ENCODE measurements around the gene CDKN3.
"Not testable (repeated sequence)": the region's sequence is repeated elsewhere in the genome, so short reads cannot be mapped to it uniquely, and the experiment has no call there.

The CDKN3 gene

GRCh38 chr14:54457609-54457996 lies 60.8 kb downstream of the CDKN3 start:
- no peak for DNase-seq

DNA sequence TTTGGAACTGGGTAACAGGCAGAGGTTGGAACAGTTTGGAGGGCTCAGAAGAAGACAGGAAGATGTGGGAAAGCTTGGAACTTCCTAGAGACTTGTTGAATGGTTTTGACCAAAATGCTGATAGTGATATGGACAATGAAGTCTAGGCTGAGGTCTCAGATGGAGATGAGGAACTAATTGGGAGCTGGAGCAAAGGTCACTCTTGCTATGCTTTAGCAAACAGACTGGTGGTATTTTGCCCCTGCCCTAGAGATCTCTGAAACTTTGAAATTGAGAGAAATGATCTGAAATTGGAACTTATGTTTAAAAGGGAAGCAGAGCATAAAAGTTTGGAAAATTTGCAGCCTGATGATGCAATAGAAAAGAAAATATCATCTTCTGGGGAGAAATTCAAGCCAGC lies 61.7 kb downstream of the CDKN3 start:
- DNase-seq: not testable (repeated sequence)

- no peak for DNase-seq
Observed at GRCh38 chr14:54459106-54459505, 62.3 kb downstream of the CDKN3 start.

DNA sequence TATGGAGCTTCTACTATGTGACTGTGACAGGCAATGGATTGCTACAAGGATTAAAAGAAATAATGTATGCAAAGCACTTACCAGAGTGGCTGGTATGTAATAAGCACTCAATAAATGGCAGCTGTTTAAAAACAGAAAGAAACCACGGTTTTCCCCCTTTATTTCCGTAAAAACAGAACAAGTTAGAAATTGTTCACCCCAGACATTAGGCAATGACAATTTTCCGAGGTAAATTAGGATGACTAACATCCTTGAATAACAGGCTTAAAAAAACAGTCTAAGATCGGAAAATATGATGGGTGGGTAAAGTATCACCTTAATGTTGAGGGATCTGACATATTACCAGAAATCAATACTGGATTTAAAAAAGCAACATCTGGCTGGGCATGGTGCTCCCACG lies 65.2 kb downstream of the CDKN3 start:
- DNase-seq: no peak

GRCh38 chr14:54465654-54466053 lies 68.8 kb downstream of the CDKN3 start:
- DNase-seq: no peak

GRCh38 chr14:54467280-54467679 lies 70.5 kb downstream of the CDKN3 start:
- DNase-seq: no peak

Measured in CD4-positive, alpha-beta T cell treated with Interleukin-1 beta for 1 hour (primary cell).